ENCODE results near the gene XKRX. TPM values are rescaled to one million over a fixed set of nuclear protein-coding genes. Genes with fewer than 3 reads are reported as not detected.

The XKRX gene
- total RNA-seq, 1 donor from 2014 or later = 0.05 TPM

DNA sequence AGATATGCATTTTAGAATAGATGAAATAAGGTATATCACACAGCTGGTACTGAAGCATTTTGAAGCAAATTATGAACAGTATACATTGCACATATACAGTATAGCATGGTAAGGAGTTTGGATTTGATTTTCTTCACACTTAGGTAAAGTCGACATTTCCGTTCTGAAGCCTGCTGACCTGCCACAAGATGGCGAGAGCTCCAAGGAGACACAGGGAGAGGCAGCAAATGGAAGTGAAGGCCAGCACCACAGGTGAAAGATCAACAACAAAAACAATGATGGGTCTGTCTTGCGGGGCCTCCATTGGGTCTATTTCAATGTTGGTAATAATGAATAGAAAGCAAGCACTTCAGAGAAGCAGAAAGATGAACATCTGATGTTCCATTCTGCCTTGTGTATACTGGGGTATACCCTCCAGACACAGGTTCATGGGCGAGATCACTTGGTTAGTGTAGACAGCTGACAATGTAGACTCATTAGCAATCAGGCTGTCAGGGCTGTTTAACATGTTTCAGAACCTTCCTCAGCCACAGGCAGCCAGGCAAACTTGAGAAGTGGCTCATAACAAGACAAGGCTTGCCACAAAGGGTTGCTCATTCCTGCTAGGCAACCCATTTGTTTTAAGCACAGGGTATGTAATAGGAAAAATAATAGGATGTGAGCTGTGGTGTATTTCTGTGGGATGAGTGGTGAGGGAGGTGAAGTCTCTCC lies 33.2 kb downstream of the XKRX start:
- ATAC-seq = peak; percentile 60
- DNase-seq (ENCODE audit: low spot score) = no peak

DNA sequence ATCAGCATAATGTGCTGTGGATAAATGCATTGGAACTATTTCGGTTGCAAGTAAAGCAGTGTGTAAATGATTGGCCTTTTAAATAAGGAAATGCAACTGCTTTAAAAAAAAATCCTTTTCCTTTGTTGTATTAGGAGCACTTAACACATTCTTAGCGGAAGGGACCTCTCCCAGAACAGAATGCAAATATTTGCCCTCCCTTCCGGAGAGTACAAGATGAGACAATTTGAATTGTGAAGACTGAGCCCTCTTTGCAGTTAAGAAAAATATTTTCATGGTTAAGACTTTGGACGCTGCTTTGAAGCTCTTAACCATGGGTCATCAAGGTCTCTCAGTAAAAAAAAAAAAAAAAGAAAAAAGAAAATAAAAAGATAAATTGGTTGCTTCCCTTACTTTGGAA lies 45.1 kb downstream of the XKRX start:
- ATAC-seq = no peak
- no peak for DNase-seq (ENCODE audit: low spot score)

DNA sequence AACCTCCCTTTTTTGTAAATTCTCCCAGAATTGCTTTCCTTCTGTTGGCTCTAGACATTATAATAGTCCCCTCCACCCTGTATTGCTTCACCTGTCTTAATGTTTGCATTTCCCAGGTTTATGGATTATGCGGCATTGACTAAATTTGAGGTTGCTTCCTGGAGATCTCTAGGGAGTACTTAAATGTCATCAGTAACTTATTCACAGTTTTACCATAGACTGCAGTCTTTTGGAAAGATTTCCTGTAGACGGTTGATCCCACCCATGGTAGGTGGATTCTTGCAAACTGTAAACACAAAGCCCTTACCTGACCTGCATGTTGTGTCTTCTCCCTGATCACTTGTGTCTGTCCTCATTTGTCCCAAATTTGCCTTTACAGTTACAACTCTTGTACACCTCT lies 48.3 kb downstream of the XKRX start:
- DNase-seq (ENCODE audit: low spot score) (no peak), ATAC-seq (no peak)

DNA sequence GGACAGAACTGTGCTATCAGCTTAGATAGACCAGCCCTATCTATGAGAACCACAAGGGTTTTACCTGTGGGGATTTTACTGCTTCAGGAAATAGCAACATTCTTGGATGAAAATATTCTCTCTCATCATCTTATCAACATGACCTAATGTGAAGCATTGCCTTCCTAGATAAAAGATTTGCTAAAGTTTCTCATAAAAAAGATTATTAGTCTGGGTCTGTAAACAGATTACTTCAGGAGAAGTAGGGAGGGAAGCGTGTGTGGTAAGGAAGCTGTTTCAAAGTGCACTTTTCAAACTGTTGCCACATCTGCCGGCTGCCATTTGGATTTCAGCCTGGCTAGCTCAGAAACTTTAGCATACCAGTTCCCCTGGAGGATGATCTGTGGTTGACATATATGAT lies 54.4 kb downstream of the XKRX start, which contains the start of gene NOX1:
Gene NOX1, minus strand, starts transcription at position 35 of the 400 bp plus-strand sequence. CDS start 220 bp downstream, outside the sequence.
- DNase-seq (ENCODE audit: low spot score) (no peak), ATAC-seq (no peak)

DNA sequence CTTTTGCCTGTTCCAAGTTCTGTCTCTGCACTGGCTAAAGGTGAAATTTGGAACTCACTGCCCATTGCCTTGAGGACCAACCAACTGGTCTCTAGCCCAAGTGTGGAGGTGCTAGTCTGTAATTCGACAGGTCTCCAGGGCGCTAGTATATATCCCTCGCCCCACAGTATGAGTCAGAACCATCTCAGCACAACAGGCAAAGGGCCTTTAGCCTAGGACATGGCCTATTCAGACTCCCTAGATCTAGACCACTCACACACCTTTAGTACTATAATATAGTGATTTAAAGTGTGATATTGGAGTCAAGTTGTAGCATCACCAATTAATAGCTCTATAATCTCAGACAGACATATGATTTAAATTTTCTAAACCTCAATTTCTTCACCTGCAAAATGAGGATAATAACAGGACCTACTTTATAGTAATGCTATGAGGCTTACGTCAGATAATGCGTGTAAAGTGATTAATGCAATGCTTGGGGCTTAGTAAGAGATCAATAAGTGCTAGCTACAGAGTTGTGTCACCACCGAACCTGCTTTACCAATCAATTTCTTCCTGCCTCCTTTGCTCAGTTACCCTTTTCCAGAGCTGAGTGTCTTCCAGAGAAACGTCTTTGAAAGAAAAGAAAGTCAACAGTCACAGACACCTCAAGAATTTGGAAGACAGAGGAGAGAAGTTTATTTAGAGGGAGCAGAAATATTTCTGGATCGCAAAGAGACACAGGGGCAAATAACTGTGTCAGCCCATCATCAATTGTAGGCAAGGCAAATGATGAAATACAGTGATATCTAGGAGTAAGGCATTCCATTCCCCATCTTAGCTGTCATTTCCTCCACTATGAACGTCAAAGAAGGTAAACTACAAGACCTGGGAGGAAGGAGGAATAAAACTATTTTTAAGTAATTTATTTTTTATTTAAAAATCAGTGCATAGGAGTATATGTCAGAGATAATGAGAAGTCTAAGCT lies 56.8 kb downstream of the XKRX start:
- no peak for ATAC-seq
- DNase-seq (ENCODE audit: low spot score) = no peak

DNA sequence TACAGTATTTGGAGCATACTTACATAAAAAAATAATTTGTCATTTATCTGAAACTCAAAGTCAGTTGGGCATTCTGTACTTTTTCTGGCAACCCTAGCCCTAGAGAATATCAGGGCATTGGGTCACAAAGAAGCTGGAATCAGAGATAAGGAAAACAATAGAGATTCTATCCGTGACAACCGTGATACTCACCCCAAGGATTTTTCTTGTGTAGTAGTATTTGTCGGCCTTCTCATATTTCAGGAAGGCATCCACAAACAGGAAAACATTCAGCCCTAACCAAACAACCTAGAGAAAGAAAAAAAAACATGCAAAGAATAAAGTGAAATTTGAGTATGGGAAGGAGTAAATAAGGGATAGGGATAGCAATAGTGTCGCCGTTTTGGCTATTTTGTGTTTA lies 58.2 kb downstream of the XKRX start:
- DNase-seq (ENCODE audit: low spot score) (no peak), ATAC-seq (no peak)

DNA sequence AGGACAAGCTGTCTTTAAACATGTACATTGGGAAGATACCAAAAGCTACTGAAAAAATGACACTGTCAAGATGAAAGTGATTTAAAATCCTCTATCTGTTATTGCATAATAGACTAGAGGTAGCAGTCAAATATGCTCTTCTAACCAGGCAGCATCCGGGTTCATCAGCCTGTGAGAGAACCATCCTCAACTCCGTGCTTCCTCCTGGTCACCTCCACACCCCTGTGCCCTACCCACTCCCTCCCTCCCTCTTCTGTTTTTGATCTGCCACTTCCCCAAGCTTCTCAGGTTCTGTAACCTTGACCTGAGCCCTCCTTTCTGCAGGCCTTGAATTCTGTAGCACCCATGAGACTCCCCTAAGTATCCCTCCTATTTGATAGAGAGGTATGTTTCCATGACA lies 60.4 kb downstream of the XKRX start:
- DNase-seq (ENCODE audit: low spot score) = no peak

DNA sequence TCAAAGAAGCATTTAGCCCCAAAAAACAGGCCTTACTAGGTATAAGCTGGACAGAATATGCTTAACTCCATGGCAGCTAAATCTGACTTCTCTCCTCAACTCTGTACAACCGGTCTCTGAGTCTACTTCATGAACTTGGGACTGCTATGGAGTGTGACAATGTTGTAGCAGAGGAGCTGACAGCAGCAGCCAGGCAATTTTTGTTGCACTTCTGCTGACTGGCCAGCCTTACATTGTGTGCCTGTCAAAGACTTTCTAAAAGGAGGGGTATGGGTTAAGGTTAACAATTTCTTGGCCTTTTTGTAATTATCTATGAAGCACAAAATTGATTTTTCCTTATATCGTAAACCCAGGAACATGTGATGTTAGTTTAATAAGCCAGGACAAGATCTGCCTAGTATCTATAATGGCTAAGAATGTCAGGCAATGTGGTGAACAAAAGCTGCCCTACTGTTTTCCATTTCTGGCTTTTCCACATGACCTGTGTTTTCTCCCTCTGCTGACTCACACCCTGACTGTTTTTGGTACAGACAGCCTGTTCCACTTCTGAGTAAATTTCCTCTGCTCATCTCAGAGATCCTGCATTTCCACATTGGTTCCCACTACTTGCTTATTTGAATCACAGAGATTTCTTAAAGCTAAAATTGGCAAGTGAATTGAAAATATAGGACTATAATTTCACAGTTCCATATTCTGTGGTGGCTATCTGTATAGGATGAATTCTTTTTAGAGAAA lies 63.9 kb downstream of the XKRX start:
- ATAC-seq = no peak
- no peak for DNase-seq (ENCODE audit: low spot score)

More for the DNA sequence above, 60.4 kb downstream of the XKRX start:
- no peak for ATAC-seq

Other genes starting within 250 kb of the XKRX start
- 17.8 TPM for gene SYTL4, start 196.8 kb downstream of the XKRX start, total RNA-seq
- gene CSTF2, start 108.5 kb downstream of the XKRX start, total RNA-seq = 4.8 TPM
- gene NOX1, start 54.6 kb downstream of the XKRX start, total RNA-seq = not detected
- not detected for gene ARL13A, start 40.8 kb upstream of the XKRX start, total RNA-seq
- gene TRMT2B, start 123.2 kb upstream of the XKRX start, total RNA-seq = 9.7 TPM
- not detected for gene TMEM35A, start 150.0 kb upstream of the XKRX start, total RNA-seq
- 0.40 TPM for gene CENPI, start 169.3 kb upstream of the XKRX start, total RNA-seq